Measurements from ENCODE around the gene IARS1. TPM values are rescaled to one million over a fixed set of nuclear protein-coding genes. Genes with fewer than 3 reads are reported as not detected.

IARS1 gene
- polyA plus RNA-seq (2013, experiment 1 of 2; ENCODE audit: insufficient read length), result 287 TPM
- 276 TPM for polyA plus RNA-seq (2013, experiment 2 of 2; ENCODE audit: insufficient read length)

- DNase-seq, result peak; percentile 99
Measured at GRCh38 chr9:92293452-92294296, at the start of gene IARS1. TSS of gene IARS1 (minus strand) at chr9:92293697. CDS start at chr9:92289419, 4,278 bp downstream.

- peak; percentile 10 for DNase-seq
Measured at GRCh38 chr9:92342825-92343488, 49.5 kb upstream of the IARS1 start.

- no peak for DNase-seq
Measured at GRCh38 chr9:92341578-92341977, 48.1 kb upstream of the IARS1 start.

- DNase-seq, result no peak
Measured at GRCh38 chr9:92333282-92333634, 39.8 kb upstream of the IARS1 start.

DNA sequence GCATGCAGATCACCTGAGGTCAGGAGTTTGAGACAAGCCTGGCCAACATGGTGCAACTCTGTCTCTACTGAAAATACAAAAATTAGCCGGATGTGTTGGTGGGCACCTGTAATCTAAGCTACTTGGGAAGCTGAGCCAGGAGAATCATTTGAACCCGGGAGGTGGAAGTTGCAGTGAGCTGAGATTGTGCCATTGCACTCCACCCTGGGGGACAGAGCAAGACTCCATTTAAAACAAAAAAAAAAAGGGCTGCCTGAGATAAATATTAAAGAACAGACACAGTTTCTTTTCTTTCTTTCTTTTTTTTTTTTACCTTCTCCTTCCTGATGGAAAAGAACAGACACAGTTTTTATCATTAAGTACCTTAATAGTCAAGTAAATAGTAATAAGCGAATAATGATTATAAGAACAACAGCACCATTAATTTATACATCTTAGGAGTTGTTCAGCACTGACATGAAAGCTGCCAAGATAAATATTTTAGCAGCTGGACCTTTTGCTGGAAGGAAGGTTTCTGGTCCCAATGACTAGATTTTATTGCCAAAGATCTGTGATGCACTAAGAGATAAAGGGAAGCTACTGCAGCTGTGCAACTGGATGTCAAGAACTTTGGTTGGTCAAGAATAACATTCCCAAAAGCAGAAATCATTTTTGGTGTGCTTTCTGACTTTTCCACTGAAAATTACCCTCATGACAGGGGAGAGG lies 39.2 kb upstream of the IARS1 start:
- DNase-seq, result no peak

- DNase-seq, result peak; percentile 65
Measured at GRCh38 chr9:92328225-92328624, 34.7 kb upstream of the IARS1 start.

GRCh38 chr9:92327283-92327850 lies 33.9 kb upstream of the IARS1 start:
- DNase-seq, result no peak

DNA sequence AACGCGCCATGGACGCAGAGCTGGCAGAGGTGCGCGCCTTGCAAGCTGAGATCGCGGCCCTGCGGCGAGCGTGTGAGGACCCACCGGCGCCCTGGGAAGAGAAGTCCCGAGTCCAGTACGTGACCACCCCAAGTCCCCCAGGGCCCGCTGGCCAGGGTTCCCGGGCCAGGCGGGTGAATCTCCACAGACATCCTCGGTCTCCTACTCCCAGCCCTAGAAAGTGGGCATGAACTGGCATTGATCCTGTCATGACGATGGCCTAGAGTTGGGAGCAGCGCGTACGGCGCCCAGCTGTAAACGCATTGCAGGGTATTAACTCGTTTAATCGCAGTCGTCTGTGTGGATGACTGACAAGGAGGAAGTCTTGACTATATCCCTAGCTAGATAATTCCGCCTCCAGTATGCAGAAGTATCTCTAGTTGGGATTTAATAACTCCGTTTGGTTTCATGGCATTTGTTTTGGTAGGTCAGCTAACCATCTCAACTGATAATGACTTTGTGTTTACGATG lies 32.5 kb upstream of the IARS1 start:
- no peak for DNase-seq

DNA sequence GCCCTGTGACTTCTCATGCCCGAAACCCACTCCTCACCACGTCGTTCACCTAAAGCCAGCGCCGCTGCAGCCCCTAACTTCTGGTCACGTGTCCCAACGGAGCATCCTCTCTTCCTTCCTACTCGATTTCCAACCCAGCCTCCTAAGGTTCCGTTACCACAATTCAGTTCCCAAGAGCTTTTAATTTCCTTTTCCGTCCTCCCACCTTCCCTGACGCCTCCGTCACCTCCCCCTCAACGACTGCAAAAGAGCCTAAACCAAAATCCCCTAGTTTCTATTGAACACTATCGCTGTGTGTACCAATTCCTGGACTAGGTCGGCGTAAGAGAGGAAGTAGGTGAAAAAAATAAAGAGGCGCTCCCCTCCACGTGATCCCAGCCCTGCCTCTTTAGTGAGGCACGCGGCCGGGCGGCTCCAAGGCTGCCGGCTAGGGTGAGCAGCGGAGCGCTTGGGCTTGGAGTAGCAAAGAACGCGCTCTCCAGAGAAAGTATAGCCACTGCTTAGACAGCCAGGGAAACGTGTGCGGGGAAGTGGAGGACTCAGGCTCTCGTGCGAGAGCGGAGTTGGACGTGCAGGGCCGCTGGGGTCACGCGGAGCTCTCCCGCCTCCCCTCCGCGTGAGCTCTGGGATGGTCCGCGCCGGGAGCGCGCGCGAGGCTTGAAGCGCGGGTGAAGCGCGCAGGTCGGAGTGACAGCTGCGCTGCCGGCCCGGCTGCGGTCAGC lies 31.9 kb upstream of the IARS1 start, which contains the start of the genes CENPP and NOL8:
TSS of gene CENPP (plus strand) at position 685 of the 722 bp plus-strand sequence.
TSS of gene NOL8 (minus strand) at position 82 of the 722 bp plus-strand sequence. CDS start 1,189 bp downstream, outside the sequence.
- DNase-seq, result peak; percentile 88

DNA sequence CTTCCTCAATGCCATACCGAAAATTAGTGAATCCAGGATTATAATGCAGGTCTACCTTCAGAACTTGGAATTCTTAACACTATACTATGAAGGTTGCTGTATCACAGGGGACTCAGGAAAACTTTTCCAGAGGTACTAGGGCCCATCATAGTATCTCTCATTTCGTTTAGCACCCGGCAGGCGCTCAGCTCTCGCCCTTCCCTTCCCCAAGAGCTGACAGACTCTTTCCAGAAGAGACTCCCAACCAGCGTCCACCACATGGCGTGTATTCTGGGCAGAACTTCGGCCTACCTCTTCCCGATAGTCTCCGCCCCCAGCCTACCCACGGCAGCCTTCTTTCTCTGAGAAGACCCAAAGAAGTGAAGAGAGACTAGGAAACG lies 31.4 kb upstream of the IARS1 start:
- no peak for DNase-seq

DNA sequence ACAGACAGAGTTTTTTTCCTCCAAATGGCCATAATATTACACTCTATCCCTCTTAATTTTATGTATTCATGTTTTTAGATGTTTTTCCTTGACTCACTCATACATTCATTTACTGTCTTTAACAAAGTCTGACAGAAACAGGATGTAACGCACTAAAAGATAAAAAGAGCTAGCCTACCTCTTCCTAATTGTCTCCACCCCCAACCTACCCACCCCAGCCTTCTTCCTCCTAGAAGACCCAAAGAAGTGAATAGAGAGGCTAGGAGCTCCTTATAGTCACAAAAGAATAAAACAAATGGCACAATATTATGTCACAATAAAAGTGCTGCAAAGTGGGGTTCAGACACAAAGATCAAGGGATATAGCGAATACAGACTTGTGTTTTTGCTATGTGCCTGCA lies 30.9 kb upstream of the IARS1 start:
- DNase-seq, result no peak

DNA sequence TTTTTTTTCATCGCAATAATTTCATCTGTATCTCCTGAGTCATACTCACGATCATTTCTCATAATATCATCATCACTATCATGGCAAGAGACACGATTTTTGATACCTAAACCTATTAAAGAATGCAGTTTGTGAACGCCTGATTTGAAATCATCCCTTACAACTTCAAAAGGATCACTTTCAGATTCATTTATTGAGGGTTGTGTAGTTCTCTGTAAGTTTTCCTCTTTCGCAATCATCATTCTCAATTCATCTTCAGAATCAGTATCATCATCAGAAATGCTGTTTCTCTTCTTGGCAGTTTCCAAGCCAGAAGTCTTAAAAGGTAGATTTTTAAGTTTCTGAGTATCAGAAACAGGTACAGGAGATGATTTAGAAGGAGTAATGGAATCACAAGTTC lies 22.0 kb upstream of the IARS1 start:
- no peak for DNase-seq

GRCh38 chr9:92313624-92314012 lies 20.1 kb upstream of the IARS1 start:
- no peak for DNase-seq

- DNase-seq, result no peak
Measured at GRCh38 chr9:92312887-92313623, 19.6 kb upstream of the IARS1 start.

- no peak for DNase-seq
Measured at GRCh38 chr9:92310562-92310961, 17.1 kb upstream of the IARS1 start.

- DNase-seq, result no peak
Measured at GRCh38 chr9:92308893-92309292, 15.4 kb upstream of the IARS1 start.

DNA sequence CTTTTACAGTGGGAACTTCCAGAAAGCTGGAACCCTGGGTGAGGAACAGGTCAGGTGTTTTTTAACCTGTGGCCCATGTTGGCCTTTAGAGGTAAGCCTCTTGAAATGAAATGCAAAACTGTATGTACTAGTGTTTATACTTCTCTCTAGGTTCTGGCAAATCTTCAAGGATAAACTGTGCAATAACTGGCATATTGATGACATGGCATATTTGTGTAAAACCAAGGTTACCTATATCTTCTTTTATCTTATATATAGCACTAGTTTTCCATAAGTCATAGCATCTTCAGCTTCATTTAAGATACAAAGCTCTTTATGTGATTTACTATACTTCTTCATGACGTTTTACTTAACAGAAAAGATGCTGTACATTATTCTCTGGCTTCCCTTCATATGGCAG lies 7.4 kb upstream of the IARS1 start:
- no peak for DNase-seq

GRCh38 chr9:92299116-92299515 lies 5.6 kb upstream of the IARS1 start:
- no peak for DNase-seq

GRCh38 chr9:92298036-92298435 lies 4.5 kb upstream of the IARS1 start:
- no peak for DNase-seq

- no peak for DNase-seq
Measured at GRCh38 chr9:92297611-92298010, 4.1 kb upstream of the IARS1 start.

GRCh38 chr9:92295827-92296258 lies 2.3 kb upstream of the IARS1 start:
- DNase-seq, result no peak

All from fibroblast of skin of abdomen (primary cell).